ENCODE measurements around the gene NUDT6.
"Not testable (repeated sequence)": the region's sequence is repeated elsewhere in the genome, so short reads cannot be mapped to it uniquely, and the experiment has no call there.

Gene NUDT6

GRCh38 chr4:122845066-122845465 lies 77.3 kb downstream of the NUDT6 start:
- in situ Hi-C loops (cut with MboI; ENCODE audit: low pct_unique_long_range_greater_than_20kb, low sequenced_read_pairs, unreplicated experiment), result no loop called here
- DNase-seq (ENCODE audit: low spot score), result no peak
- TF ChIP-seq CTCF (IDR thresholded peaks at IDR 0.05; ENCODE audit: extremely low read depth, insufficient read depth, missing control alignments), result no peak

- DNase-seq (ENCODE audit: low spot score); in situ Hi-C loops (cut with MboI; ENCODE audit: low pct_unique_long_range_greater_than_20kb, low sequenced_read_pairs, unreplicated experiment): not testable (repeated sequence)
These were observed 78.0 kb downstream of the NUDT6 start for GRCh38 chr4:122844391-122844790.

GRCh38 chr4:122842984-122843531 lies 79.3 kb downstream of the NUDT6 start:
- DNase-seq (ENCODE audit: low spot score), result no peak
- TF ChIP-seq CTCF (IDR thresholded peaks at IDR 0.05; ENCODE audit: extremely low read depth, insufficient read depth, missing control alignments), result no peak
- in situ Hi-C loops (cut with MboI; ENCODE audit: low pct_unique_long_range_greater_than_20kb, low sequenced_read_pairs, unreplicated experiment), result no loop called here
